ENCODE data around the gene IRF9. TPM values are rescaled to one million over a fixed set of nuclear protein-coding genes. Genes with fewer than 3 reads are reported as not detected.

Gene IRF9
- total and polyA plus RNA-seq, 2 of the 13 experiments (the other 11 are each of a cell fraction or from before 2014, with no cell fraction given): 14.9 to 49.7 TPM

DNA sequence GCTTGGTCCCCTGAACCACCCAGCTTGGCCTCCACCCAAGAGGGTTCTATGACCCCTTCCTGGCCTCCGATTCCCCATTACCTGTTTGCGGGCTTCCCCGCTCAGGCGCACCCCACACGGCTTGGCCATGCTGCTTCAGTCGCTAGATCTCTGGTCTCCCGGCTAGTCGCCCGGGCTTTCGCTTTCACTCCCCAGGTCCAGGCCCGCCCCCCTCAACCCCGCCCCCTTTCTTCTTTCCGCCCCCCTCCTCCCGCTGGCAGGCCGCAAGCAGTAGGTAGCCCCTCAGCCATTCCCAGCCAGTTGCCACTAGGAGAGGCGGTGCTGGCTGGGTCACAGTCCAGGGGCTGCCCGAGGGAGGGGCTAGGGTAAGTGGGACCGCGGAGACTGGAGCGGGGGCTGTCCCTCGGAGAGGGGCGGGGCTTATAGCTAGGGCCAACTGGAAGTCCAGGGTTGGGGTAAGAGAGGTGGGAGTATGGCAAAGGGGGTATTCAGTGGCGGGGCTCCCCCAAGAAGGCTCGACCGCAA lies 14.6 kb upstream of the IRF9 start, which contains the start of gene PSME2 (continued):
- TF ChIP-seq, protein P1, sequence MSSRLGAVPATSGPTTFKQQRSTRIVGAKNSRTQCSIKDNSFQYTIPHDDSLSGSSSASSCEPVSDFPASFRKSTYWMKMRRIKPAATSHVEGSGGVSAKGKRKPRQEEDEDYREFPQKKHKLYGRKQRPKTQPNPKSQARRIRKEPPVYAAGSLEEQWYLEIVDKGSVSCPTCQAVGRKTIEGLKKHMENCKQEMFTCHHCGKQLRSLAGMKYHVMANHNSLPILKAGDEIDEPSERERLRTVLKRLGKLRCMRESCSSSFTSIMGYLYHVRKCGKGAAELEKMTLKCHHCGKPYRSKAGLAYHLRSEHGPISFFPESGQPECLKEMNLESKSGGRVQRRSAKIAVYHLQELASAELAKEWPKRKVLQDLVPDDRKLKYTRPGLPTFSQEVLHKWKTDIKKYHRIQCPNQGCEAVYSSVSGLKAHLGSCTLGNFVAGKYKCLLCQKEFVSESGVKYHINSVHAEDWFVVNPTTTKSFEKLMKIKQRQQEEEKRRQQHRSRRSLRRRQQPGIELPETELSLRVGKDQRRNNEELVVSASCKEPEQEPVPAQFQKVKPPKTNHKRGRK (CRISPR knock-in tag; IDR thresholded peaks at IDR 0.05): no peak
- TF ChIP-seq TOE1 (CRISPR knock-in tag; IDR thresholded peaks at IDR 0.05): peak; percentile 49; the same call in 1 of the 2 replicates
- TF ChIP-seq ZNF616 (CRISPR knock-in tag; IDR thresholded peaks at IDR 0.05; ENCODE audit: low read depth): 0 out of 2 replicates have a peak, but pooled peaks have one; percentile 87
- no peak; the same call in 1 of the 2 replicates for TF ChIP-seq SNAPC2 (CRISPR knock-in tag; IDR thresholded peaks at IDR 0.05)
- peak; percentile 45; the same call in 1 of the 2 replicates for TF ChIP-seq KLF11 (CRISPR knock-in tag; IDR thresholded peaks at IDR 0.05)
- peak; percentile 18 for TF ChIP-seq ZFP36 (IDR thresholded peaks at IDR 0.05; ENCODE audit: borderline replicate concordance, low read depth, low read length, partially characterized antibody)
- TF ChIP-seq FOXO1 (CRISPR knock-in tag; IDR thresholded peaks at IDR 0.05): peak; percentile 66
- TF ChIP-seq ZNF724P (CRISPR knock-in tag; IDR thresholded peaks at IDR 0.05; ENCODE audit: borderline replicate concordance): no peak
- no peak for TF ChIP-seq NFIC (IDR thresholded peaks at IDR 0.05; ENCODE audit: low read length)
- no peak for TF ChIP-seq PHB2 (IDR thresholded peaks at IDR 0.05; ENCODE audit: partially characterized antibody)
- TF ChIP-seq ZNF749 (CRISPR knock-in tag; IDR thresholded peaks at IDR 0.05; ENCODE audit: borderline replicate concordance): peak; percentile 98; the same call in 1 of the 2 replicates
- TF ChIP-seq, protein P2, sequence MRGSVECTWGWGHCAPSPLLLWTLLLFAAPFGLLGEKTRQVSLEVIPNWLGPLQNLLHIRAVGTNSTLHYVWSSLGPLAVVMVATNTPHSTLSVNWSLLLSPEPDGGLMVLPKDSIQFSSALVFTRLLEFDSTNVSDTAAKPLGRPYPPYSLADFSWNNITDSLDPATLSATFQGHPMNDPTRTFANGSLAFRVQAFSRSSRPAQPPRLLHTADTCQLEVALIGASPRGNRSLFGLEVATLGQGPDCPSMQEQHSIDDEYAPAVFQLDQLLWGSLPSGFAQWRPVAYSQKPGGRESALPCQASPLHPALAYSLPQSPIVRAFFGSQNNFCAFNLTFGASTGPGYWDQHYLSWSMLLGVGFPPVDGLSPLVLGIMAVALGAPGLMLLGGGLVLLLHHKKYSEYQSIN (CRISPR knock-in tag; IDR thresholded peaks at IDR 0.05; ENCODE audit: borderline replicate concordance): no peak
- peak; percentile 52; the same call in 1 of the 2 replicates for TF ChIP-seq CSRNP1 (CRISPR knock-in tag; IDR thresholded peaks at IDR 0.05)
- no peak for TF ChIP-seq SRSF9 (IDR thresholded peaks at IDR 0.05; ENCODE audit: borderline replicate concordance, insufficient read depth, low read depth, low read length, poor library complexity, severe bottlenecking)
- TF ChIP-seq ZNF878 (CRISPR knock-in tag; IDR thresholded peaks at IDR 0.05): no peak
- TF ChIP-seq ZNF367 (CRISPR knock-in tag; IDR thresholded peaks at IDR 0.05; ENCODE audit: borderline replicate concordance): no peak
- no peak for TF ChIP-seq PRMT3 (CRISPR knock-in tag; IDR thresholded peaks at IDR 0.05; ENCODE audit: borderline replicate concordance, low read depth)
- peak; percentile 80; the same call in 1 of the 2 replicates for TF ChIP-seq HNRNPL (IDR thresholded peaks at IDR 0.05; ENCODE audit: low read depth, low read length)
- TF ChIP-seq ZNF891 (CRISPR knock-in tag; IDR thresholded peaks at IDR 0.05): no peak
- TF ChIP-seq ZNF274 (CRISPR knock-in tag; IDR thresholded peaks at IDR 0.05): peak; percentile 83; the same call in 1 of the 2 replicates
- TF ChIP-seq RFX5 (IDR thresholded peaks at IDR 0.05; ENCODE audit: low read depth, low read length): no peak
- no peak for TF ChIP-seq ZNF180 (CRISPR knock-in tag; IDR thresholded peaks at IDR 0.05; ENCODE audit: borderline replicate concordance, low read depth)
- no peak for TF ChIP-seq ZNF607 (CRISPR knock-in tag; IDR thresholded peaks at IDR 0.05; ENCODE audit: borderline replicate concordance)
- peak; percentile 35; the same call in 1 of the 2 replicates for TF ChIP-seq HMG20A (CRISPR knock-in tag; IDR thresholded peaks at IDR 0.05; ENCODE audit: borderline replicate concordance)
- TF ChIP-seq FOXJ3 (CRISPR knock-in tag; IDR thresholded peaks at IDR 0.05; ENCODE audit: borderline replicate concordance): no peak
- TF ChIP-seq TBX2 (CRISPR knock-in tag; IDR thresholded peaks at IDR 0.05; ENCODE audit: borderline replicate concordance): peak; percentile 65; the same call in 1 of the 2 replicates
- no peak for TF ChIP-seq ZNF780A (CRISPR knock-in tag; IDR thresholded peaks at IDR 0.05)

All from HepG2 (cell line).